IPS DF 6.9 (cell line): ENCODE data around the gene ROR1.

Experiments used
- DNase-seq: peaks from one replicate; pipeline ENCODE4 v3.0.0-alpha.2; 2013; ENCODE audit warnings: low read depth, low spot score
- H3K27ac ChIP-seq: one replicate; pipeline ENCODE4 v1.5.1; 2013; ENCODE audit warnings: low read length, control low read depth
- H3K27me3 ChIP-seq: 2 replicates; pipeline ENCODE4 v1.6.1; 2013; ENCODE audit warnings: mild to moderate bottlenecking, low read length; ENCODE audit not compliant: control insufficient read depth, insufficient read depth
- H3K36me3 ChIP-seq: 2 replicates; pipeline ENCODE4 v1.6.1; 2013; ENCODE audit warnings: low read length; ENCODE audit not compliant: control insufficient read depth, insufficient read depth
- H3K4me1 ChIP-seq: 2 replicates; pipeline ENCODE4 v1.6.1; 2013; ENCODE audit warnings: low read length; ENCODE audit not compliant: control insufficient read depth, insufficient read depth
- H3K4me3 ChIP-seq: 2 replicates; pipeline ENCODE4 v1.5.1; 2013; ENCODE audit warnings: mild to moderate bottlenecking, low read length
- H3K9me3 ChIP-seq: 2 replicates; pipeline ENCODE4 v1.6.1; 2013; ENCODE audit warnings: low read length, inconsistent platforms; ENCODE audit not compliant: control insufficient read depth, insufficient read depth
- WGBS: extraction: QIAGEN DNeasy Blood & Tissue Kit; methylation state at CpG from one replicate; pipeline ENCODE4 v1.1.7; 2013; ENCODE audit warnings: mixed read lengths, missing lambda C conversion rate; ENCODE audit not compliant: insufficient read length, insufficient coverage; 5-methylcytosine and 5-hydroxymethylcytosine counted together

The ROR1 gene

DNA sequence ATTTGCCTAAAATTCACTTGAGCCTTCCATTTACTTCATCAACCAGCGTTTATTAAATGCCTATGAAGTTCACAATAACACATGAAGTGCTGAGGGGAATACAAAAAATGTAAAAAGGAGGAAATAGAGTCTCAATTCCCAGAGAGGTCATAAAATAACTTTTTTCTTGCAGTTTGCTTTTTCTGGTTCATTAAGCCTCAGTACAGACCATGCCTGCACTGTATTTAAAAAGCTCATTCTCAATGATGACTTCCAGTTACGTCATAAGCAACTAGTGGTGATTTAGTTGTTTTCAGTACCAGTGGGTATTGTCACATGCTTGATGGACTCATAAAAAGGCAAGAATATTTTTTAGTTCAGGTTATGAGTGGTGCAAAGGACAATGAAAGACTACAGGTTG lies 269.5 kb downstream of the ROR1 start:
- Histone ChIP-seq H3K36me3 (no peaks in the 10 kb centered on the region), H3K27ac (no peak overlapping the region), H3K27me3 (no peaks in the 10 kb centered on the region), H3K4me3 (no peak overlapping the region), H3K9me3 (no peaks in the 10 kb centered on the region), H3K4me1 (peaks cover 12% of the 10 kb centered on the region; the same call in 1 of the 2 replicates)
- no peak for DNase-seq
- no CpG with 5 or more reads among the region's 2 CpGs for WGBS

- Histone ChIP-seq H3K36me3 (no peaks in the 10 kb centered on the region), H3K27ac (no peak overlapping the region), H3K27me3 (no peaks in the 10 kb centered on the region), H3K4me1 (peaks cover 10% of the 10 kb centered on the region; the same call in 1 of the 2 replicates), H3K9me3 (no peaks in the 10 kb centered on the region), H3K4me3 (no peak overlapping the region)
- no CpG with 5 or more reads among the region's 5 CpGs for WGBS
- no peak for DNase-seq
Observed at GRCh38 chr1:64043976-64044375, 270.2 kb downstream of the ROR1 start.

- peaks cover 3% of the 10 kb centered on the region; the same call in 1 of the 2 replicates for H3K36me3 ChIP-seq
- no peak overlapping the region for H3K4me3 ChIP-seq
- H3K4me1 ChIP-seq = peaks cover 6% of the 10 kb centered on the region; the same call in 1 of the 2 replicates
- H3K27ac ChIP-seq = no peak overlapping the region
- no peak for DNase-seq
- no peaks in the 10 kb centered on the region for H3K27me3 ChIP-seq
- WGBS = no CpG with 5 or more reads among the region's 2 CpGs
- H3K9me3 ChIP-seq = no peaks in the 10 kb centered on the region
Observed at GRCh38 chr1:64046243-64046642, 272.4 kb downstream of the ROR1 start.

GRCh38 chr1:64046891-64047290 lies 273.1 kb downstream of the ROR1 start:
- H3K4me1 ChIP-seq = peaks cover 6% of the 10 kb centered on the region; the same call in 1 of the 2 replicates
- H3K9me3 ChIP-seq = no peaks in the 10 kb centered on the region
- DNase-seq = no peak
- peaks cover 3% of the 10 kb centered on the region; the same call in 1 of the 2 replicates for H3K36me3 ChIP-seq
- H3K27me3 ChIP-seq = no peaks in the 10 kb centered on the region
- H3K27ac ChIP-seq = no peak overlapping the region
- no peak overlapping the region for H3K4me3 ChIP-seq

- H3K27ac ChIP-seq = no peak overlapping the region
- peaks cover 3% of the 10 kb centered on the region; the same call in 1 of the 2 replicates for H3K36me3 ChIP-seq
- no peaks in the 10 kb centered on the region for H3K9me3 ChIP-seq
- H3K4me1 ChIP-seq = peaks cover 6% of the 10 kb centered on the region; the same call in 1 of the 2 replicates
- H3K27me3 ChIP-seq = no peaks in the 10 kb centered on the region
- no peak overlapping the region for H3K4me3 ChIP-seq
- no CpG with 5 or more reads among the region's 1 CpG for WGBS
- no peak for DNase-seq
Observed at GRCh38 chr1:64047549-64047996, 273.8 kb downstream of the ROR1 start.

DNA sequence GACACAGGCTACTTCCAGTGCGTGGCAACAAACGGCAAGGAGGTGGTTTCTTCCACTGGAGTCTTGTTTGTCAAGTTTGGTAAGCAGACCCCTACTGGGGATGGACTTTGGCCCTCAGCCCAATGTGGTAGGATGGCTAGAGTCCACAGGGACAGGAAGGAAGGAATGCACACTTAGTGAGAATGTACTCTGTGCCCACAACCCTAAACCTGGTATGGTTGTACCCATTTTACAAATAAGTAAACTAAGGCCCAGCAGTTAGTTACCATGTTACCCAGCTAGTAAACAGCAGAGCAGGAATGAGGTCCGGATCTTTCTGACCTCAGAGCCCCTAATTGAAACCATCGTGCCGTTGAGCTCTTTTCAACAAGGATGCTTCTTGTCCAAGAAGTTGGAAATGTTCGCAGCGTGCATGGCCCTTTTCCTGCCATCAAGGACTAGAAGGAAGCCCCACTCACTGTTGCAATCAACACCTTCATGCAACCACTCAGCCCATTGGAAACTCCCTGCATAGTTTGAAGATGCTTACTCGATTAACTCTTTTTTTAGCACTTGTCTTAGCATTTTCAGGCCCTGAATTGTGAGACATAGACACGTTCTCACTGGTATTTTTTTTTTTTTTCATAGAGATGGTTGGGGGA lies 276.2 kb downstream of the ROR1 start:
- Histone ChIP-seq H3K36me3 (peaks cover 3% of the 10 kb centered on the region; the same call in 1 of the 2 replicates), H3K4me1 (peaks cover 6% of the 10 kb centered on the region; the same call in 1 of the 2 replicates), H3K4me3 (no peak overlapping the region), H3K27me3 (no peaks in the 10 kb centered on the region), H3K9me3 (no peaks in the 10 kb centered on the region), H3K27ac (no peak overlapping the region)
- WGBS = no CpG with 5 or more reads among the region's 9 CpGs
- DNase-seq = no peak

DNA sequence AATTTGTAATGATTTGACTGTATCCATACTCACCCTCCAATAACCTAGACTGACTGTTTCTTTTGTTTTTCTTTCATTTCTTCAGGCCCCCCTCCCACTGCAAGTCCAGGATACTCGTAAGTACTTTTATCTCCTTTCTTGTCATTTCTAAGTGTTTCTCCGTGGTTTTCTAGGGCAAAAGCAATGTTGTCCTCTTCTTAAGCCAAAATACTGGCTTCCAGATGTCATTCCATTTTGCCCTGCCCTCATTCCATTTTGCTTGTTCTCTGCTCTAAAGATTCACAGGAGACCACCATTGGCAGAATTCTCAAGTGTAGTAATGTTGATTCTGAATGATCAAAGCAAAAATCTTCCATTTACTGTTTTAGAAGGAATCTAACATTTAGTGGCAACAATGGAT lies 276.8 kb downstream of the ROR1 start:
- Histone ChIP-seq H3K4me1 (peaks cover 6% of the 10 kb centered on the region; the same call in 1 of the 2 replicates), H3K4me3 (no peak overlapping the region), H3K36me3 (peaks cover 3% of the 10 kb centered on the region; the same call in 1 of the 2 replicates), H3K27me3 (no peaks in the 10 kb centered on the region), H3K27ac (no peak overlapping the region), H3K9me3 (no peaks in the 10 kb centered on the region)
- WGBS = no CpG with 5 or more reads among the region's 2 CpGs
- no peak for DNase-seq

DNA sequence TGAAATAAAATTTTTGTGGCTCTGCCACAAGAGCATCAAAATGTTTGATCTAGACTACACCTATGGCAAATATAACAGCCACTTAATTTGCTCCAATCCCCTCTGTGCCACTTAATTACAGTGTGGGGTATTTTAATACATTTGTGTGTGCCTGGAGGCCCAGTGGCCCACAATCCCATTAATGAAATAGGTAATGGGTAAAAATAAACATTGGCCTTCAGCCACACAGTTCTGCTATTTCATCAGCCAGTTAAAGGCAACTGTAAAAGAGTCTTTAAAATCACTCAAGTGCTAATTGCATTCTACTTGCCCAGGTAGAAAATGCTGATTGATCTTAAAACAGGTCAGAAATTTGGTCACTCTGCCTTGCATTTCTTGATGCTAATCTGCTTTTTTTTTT lies 278.0 kb downstream of the ROR1 start:
- no peaks in the 10 kb centered on the region; the same call in 1 of the 2 replicates for H3K4me1 ChIP-seq
- no peak overlapping the region for H3K27ac ChIP-seq
- no peaks in the 10 kb centered on the region for H3K27me3 ChIP-seq
- DNase-seq = no peak
- no peak overlapping the region for H3K4me3 ChIP-seq
- no peaks in the 10 kb centered on the region for H3K9me3 ChIP-seq
- peaks cover 3% of the 10 kb centered on the region; the same call in 1 of the 2 replicates for H3K36me3 ChIP-seq

GRCh38 chr1:64052777-64053176 lies 279.0 kb downstream of the ROR1 start:
- WGBS = no CpG with 5 or more reads among the region's 1 CpG
- Histone ChIP-seq H3K27me3 (no peaks in the 10 kb centered on the region), H3K36me3 (peaks cover 3% of the 10 kb centered on the region; the same call in 1 of the 2 replicates)

DNA sequence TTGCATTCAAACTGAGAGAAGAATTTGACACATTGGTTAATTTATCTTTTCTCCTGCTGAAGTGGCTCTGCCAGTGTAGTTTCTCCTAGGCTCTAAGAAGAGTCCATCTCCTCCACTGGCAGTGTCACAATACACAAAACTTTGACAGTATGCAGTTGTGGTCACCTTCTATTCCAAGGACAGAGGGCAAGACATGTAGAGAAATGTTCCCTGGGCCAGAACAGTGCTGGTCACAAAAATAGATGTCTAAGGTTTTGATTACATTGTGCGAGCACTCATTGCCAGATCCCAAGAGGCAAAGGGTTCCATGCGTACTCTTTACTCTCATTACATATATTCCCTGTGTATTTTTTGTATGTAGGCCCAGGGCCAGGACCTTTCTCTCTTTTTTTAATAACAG lies 281.5 kb downstream of the ROR1 start:
- H3K9me3 ChIP-seq = no peaks in the 10 kb centered on the region
- H3K4me1 ChIP-seq = no peaks in the 10 kb centered on the region
- no peak overlapping the region for H3K27ac ChIP-seq
- H3K27me3 ChIP-seq = no peaks in the 10 kb centered on the region
- no peak for DNase-seq
- no peaks in the 10 kb centered on the region for H3K36me3 ChIP-seq
- no peak overlapping the region for H3K4me3 ChIP-seq
- no CpG with 5 or more reads among the region's 2 CpGs for WGBS

More at GRCh38 chr1:64052777-64053176, 279.0 kb downstream of the ROR1 start:
- Histone ChIP-seq H3K4me3 (no peak overlapping the region), H3K4me1 (no peaks in the 10 kb centered on the region), H3K9me3 (no peaks in the 10 kb centered on the region), H3K27ac (no peak overlapping the region)
- DNase-seq = no peak

- H3K4me3 ChIP-seq = no peak overlapping the region
Observed at GRCh38 chr1:64059556-64059955, 285.7 kb downstream of the ROR1 start.

More at GRCh38 chr1:64059556-64059955, 285.7 kb downstream of the ROR1 start:
- Histone ChIP-seq H3K27me3 (no peaks in the 10 kb centered on the region), H3K4me1 (peaks cover 3% of the 10 kb centered on the region), H3K27ac (no peak overlapping the region), H3K9me3 (no peaks in the 10 kb centered on the region), H3K36me3 (no peaks in the 10 kb centered on the region)
- DNase-seq = no peak
- no CpG with 5 or more reads among the region's 4 CpGs for WGBS
